ENCODE data around the gene TEX36.

DNA sequence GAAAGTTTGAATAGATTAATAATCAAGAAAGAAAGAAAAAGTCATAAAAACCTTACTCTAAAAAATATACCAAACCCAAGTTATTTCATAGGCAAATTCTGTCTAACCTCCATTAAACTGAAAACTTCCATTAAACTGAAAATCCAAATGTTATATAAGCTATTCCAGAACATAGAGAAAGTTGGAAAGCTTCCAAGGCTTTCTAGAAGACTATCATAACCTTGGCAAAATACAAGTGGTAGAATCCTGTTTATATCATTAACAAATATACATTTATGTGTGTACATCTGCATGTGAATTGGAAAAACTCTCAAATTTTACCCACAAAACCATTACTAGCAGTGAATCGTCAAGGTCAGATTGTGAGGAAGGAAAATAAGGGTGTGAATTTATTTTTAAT is 23.9 kb downstream of the TEX36 start:
- TF ChIP-seq POLR2A (IDR thresholded peaks at IDR 0.05), result no peak
- TF ChIP-seq, protein P1, sequence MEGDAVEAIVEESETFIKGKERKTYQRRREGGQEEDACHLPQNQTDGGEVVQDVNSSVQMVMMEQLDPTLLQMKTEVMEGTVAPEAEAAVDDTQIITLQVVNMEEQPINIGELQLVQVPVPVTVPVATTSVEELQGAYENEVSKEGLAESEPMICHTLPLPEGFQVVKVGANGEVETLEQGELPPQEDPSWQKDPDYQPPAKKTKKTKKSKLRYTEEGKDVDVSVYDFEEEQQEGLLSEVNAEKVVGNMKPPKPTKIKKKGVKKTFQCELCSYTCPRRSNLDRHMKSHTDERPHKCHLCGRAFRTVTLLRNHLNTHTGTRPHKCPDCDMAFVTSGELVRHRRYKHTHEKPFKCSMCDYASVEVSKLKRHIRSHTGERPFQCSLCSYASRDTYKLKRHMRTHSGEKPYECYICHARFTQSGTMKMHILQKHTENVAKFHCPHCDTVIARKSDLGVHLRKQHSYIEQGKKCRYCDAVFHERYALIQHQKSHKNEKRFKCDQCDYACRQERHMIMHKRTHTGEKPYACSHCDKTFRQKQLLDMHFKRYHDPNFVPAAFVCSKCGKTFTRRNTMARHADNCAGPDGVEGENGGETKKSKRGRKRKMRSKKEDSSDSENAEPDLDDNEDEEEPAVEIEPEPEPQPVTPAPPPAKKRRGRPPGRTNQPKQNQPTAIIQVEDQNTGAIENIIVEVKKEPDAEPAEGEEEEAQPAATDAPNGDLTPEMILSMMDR (IDR thresholded peaks at IDR 0.05), result no peak

All from esophagus squamous epithelium (tissue), 4 donors.